ENCODE measurements around the gene CSF2. TPM values are rescaled to one million over a fixed set of nuclear protein-coding genes. Genes with fewer than 3 reads are reported as not detected.

CSF2 gene
- total RNA-seq, 1 experiment from 2014 or later, result not detected

DNA sequence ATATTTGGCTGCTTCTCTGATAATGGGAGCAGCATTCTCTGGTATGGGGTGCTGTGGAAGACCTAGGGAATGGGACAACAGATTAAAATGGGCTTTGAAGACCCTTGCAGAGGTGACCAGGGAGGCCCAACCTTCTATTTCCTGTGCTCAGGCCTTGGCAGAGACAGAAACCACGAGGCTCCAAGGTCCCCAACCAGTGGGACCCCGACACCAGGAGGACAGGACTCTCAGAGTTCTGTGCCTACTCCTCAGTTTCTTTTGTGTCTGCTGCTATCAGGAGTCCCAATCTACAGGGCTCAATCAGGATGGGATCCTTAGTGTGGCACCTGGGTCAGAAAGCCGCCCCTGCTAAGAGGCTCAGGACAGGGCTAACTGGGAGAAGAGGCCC lies 29.3 kb downstream of the CSF2 start:
- no peak overlapping the region for H3K27ac ChIP-seq (ENCODE audit: low read length)
- TF ChIP-seq SIN3A (IDR thresholded peaks at IDR 0.05; ENCODE audit: borderline replicate concordance, insufficient read depth, low read depth, low read length), result no peak
- no peak for TF ChIP-seq POLR2AphosphoS5 (IDR thresholded peaks at IDR 0.05; ENCODE audit: low read depth, low read length)
- TF ChIP-seq, protein P1, sequence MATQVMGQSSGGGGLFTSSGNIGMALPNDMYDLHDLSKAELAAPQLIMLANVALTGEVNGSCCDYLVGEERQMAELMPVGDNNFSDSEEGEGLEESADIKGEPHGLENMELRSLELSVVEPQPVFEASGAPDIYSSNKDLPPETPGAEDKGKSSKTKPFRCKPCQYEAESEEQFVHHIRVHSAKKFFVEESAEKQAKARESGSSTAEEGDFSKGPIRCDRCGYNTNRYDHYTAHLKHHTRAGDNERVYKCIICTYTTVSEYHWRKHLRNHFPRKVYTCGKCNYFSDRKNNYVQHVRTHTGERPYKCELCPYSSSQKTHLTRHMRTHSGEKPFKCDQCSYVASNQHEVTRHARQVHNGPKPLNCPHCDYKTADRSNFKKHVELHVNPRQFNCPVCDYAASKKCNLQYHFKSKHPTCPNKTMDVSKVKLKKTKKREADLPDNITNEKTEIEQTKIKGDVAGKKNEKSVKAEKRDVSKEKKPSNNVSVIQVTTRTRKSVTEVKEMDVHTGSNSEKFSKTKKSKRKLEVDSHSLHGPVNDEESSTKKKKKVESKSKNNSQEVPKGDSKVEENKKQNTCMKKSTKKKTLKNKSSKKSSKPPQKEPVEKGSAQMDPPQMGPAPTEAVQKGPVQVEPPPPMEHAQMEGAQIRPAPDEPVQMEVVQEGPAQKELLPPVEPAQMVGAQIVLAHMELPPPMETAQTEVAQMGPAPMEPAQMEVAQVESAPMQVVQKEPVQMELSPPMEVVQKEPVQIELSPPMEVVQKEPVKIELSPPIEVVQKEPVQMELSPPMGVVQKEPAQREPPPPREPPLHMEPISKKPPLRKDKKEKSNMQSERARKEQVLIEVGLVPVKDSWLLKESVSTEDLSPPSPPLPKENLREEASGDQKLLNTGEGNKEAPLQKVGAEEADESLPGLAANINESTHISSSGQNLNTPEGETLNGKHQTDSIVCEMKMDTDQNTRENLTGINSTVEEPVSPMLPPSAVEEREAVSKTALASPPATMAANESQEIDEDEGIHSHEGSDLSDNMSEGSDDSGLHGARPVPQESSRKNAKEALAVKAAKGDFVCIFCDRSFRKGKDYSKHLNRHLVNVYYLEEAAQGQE (IDR thresholded peaks at IDR 0.05; ENCODE audit: insufficient read depth in 1 of 2, low read depth in 2 of 2, low read length in 1 of 2), result no peak
- TF ChIP-seq TCF7L2 (IDR thresholded peaks at IDR 0.05; ENCODE audit: low read depth, low read length), result no peak
- TF ChIP-seq CTCF (IDR thresholded peaks at IDR 0.05), result no peak
- ChIA-PET POLR2A (no interaction called here), CTCF (no interaction called here)
- no TSS peak for BruUV-seq (replicated peaks)
- ATAC-seq (no peak), DNase-seq (ENCODE audit: low read depth, low spot score) (no peak)
- H3K9me3 ChIP-seq (ENCODE audit: control insufficient read depth, insufficient read depth, low read depth, low read length), result no peaks in the 10 kb centered on the region
- in situ Hi-C loops (cut with HindIII; ENCODE audit: low pct_unique_long_range_greater_than_20kb, low sequenced_read_pairs) (no loop called here), intact Hi-C loops (cut with micrococcal nuclease; ENCODE audit: unreplicated experiment) (no loop called here)
- H3K36me3 ChIP-seq (ENCODE audit: control insufficient read depth, insufficient read depth, low read length), result no peaks in the 10 kb centered on the region
- peaks cover 2% of the 10 kb centered on the region; the same call in 1 of the 2 replicates for H3K4me1 ChIP-seq (ENCODE audit: control insufficient read depth, insufficient read depth, low read length)
- H3K4me3 ChIP-seq (ENCODE audit: low read depth in 2 of 2, low read length in 2 of 2), result no peak overlapping the region
- H3K27me3 ChIP-seq (ENCODE audit: control insufficient read depth, insufficient read depth, low read length), result no peaks in the 10 kb centered on the region; the same call in 1 of the 2 replicates

GRCh38 chr5:132103332-132103951 lies 29.9 kb downstream of the CSF2 start:
- H3K4me1 ChIP-seq (ENCODE audit: control insufficient read depth, insufficient read depth, low read length), result peaks cover 2% of the 10 kb centered on the region; the same call in 1 of the 2 replicates
- ChIA-PET POLR2A (no interaction called here), CTCF (no interaction called here)
- no peak overlapping the region for H3K27ac ChIP-seq (ENCODE audit: low read length)
- in situ Hi-C loops (cut with HindIII; ENCODE audit: low pct_unique_long_range_greater_than_20kb, low sequenced_read_pairs) (no loop called here), intact Hi-C loops (cut with micrococcal nuclease; ENCODE audit: unreplicated experiment) (no loop called here)
- no peaks in the 10 kb centered on the region; the same call in 1 of the 2 replicates for H3K27me3 ChIP-seq (ENCODE audit: control insufficient read depth, insufficient read depth, low read length)
- no TSS peak for BruUV-seq (replicated peaks)
- no peaks in the 10 kb centered on the region for H3K36me3 ChIP-seq (ENCODE audit: control insufficient read depth, insufficient read depth, low read length)
- TF ChIP-seq SIN3A (IDR thresholded peaks at IDR 0.05; ENCODE audit: borderline replicate concordance, insufficient read depth, low read depth, low read length) (no peak), POLR2AphosphoS5 (IDR thresholded peaks at IDR 0.05; ENCODE audit: low read depth, low read length) (no peak), CTCF (IDR thresholded peaks at IDR 0.05) (no peak), TCF7L2 (IDR thresholded peaks at IDR 0.05; ENCODE audit: low read depth, low read length) (no peak)
- TF ChIP-seq, protein P1 (IDR thresholded peaks at IDR 0.05; ENCODE audit: insufficient read depth in 1 of 2, low read depth in 2 of 2, low read length in 1 of 2), result no peak
- no peak overlapping the region for H3K4me3 ChIP-seq (ENCODE audit: low read depth in 2 of 2, low read length in 2 of 2)
- no peaks in the 10 kb centered on the region for H3K9me3 ChIP-seq (ENCODE audit: control insufficient read depth, insufficient read depth, low read depth, low read length)
- ATAC-seq, result peak; percentile 79
- peak; percentile 74 for DNase-seq (ENCODE audit: low read depth, low spot score)

Data from Panc1 (cell line).